ENCODE results near the gene EPN1.
"Not testable (repeated sequence)": the region's sequence is repeated elsewhere in the genome, so short reads cannot be mapped to it uniquely, and the experiment has no call there.

The EPN1 gene

DNA sequence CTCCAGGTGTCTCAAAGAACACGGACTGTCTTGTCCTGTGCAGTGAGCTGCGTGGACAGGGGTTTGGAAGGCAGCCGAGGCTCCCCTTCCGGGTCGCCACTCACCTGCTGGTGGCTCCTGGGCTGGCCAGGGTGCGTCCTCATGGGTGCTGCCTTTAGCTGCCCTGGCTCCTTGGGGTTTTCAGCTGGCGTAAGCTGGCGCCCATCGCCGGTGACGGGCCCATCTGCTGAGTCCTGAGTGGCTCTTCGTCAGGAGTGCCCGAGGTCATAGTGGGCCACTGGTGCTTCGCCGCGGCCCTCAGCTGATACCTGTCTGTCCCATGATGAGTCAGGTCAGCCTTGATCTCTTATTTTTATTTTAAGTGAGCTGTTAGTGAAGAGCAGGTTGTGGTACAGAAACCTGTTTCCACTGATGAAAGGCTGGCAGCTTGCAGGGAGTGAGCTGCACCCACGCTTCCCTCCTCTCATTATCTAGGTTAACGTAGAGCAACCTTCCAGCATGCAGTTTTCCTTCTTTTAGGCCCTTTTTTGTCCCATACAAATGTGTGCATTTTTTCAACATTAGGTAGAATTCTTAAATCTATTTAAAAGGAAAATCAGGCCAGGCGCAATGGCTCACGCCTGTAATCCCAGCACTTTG lies 18.4 kb downstream of the EPN1 start:
- no peak for DNase-seq (ENCODE audit: low read depth)

- DNase-seq (ENCODE audit: low read depth): no peak
These were observed 19.2 kb downstream of the EPN1 start for GRCh38 chr19:55694241-55694655.

DNA sequence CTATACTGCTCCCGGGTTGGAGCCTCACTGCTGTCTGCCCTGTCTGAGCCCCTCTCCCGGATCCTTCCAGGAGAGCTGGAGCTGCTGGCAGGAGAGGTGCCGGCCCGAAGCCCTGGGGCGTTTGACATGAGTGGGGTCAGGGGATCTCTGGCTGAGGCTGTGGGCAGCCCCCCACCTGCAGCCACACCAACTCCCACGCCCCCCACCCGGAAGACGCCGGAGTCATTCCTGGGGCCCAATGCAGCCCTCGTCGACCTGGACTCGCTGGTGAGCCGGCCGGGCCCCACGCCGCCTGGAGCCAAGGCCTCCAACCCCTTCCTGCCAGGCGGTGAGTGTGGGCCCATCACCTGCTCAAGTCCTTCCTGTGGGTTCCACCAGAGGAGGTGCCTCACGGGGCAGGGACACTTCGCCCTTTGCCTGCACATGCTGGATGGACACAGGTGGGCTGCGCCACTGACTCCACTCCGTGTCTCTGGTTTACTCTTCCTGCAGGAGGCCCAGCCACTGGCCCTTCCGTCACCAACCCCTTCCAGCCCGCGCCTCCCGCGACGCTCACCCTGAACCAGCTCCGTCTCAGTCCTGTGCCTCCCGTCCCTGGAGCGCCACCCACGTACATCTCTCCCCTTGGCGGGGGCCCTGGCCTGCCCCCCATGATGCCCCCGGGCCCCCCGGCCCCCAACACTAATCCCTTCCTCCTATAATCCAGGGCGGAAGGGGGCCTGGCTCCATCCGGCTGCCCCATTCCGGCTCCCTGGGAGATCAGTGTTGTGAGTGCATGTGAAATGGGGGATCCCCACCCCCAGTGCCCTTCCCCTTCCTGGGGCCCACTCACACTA lies 19.8 kb downstream of the EPN1 start:
- no peak for DNase-seq (ENCODE audit: low read depth)

- DNase-seq (ENCODE audit: low read depth): no peak
These were observed 20.7 kb downstream of the EPN1 start for GRCh38 chr19:55695511-55696290.

- no peak for DNase-seq (ENCODE audit: low read depth)
These were observed 21.5 kb downstream of the EPN1 start for GRCh38 chr19:55696301-55697068.

DNA sequence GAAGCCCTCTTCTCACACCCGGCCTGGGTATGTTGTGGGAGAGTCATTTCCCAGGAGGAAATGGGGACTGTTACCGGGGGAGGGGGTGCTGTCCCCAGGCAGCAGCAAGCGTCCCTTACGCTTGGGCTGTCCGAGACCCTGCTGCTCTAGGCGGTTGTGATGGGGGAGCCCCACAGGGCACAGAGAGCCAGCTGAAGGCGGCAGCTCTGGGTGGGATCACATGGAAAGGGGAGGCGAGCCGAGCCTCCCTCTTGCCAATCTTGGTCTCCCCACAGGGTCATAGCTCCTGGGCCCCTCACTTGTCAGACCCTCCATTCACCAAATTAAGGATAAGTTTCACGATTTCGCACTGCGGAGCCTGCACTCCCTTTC lies 22.0 kb downstream of the EPN1 start:
- no peak for DNase-seq (ENCODE audit: low read depth)

GRCh38 chr19:55697698-55698097 lies 22.7 kb downstream of the EPN1 start:
- DNase-seq (ENCODE audit: low read depth): no peak

- DNase-seq (ENCODE audit: low read depth): no peak
These were observed 23.2 kb downstream of the EPN1 start for GRCh38 chr19:55698256-55698655.

- no peak for DNase-seq (ENCODE audit: low read depth)
These were observed 24.2 kb downstream of the EPN1 start for GRCh38 chr19:55699221-55699620.

DNA sequence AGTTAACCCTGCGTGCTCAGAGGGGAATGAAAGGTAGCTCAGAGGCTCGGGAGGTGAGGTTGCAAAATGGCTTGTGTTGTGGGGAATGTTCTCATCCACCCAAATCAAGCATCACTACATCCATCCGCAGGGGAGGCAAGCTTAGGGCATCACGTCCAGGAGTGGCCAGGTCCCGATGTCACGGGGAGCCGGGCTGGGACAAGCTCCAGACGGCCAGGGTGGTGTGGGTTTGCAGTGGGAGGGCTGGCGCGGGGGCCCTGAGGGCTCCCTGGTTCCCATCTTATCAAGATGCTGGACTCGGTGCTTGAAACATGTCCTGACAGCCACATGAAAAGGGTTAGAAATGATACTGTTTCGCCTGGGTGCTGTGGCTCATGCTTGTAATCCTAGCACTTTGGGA lies 25.8 kb downstream of the EPN1 start:
- no peak for DNase-seq (ENCODE audit: low read depth)

DNA sequence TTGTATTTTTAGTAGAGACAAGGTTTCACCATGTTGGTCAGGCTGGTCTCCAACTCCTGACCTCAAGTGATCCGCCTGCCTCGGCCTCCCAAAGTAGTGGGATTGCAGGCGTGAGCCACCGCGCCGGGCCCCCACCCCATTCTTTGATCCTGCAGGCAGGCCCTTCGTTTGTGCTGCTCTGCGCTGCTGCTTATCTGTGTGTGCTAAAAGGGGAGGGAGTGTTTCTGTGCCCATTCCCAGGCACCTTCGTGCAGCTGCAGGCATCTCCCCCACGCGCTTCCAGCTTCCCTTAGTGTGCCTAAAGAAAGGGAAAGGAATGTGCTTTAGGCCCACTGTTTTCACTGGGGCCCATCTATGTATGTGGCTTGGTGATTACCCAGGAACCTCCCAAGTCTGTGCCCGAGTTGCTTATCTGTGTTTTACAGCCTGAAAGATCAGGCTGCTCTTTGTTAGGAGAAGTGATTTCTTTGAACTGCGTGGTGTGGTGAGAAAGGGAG lies 27.2 kb downstream of the EPN1 start:
- no peak for DNase-seq (ENCODE audit: low read depth)

DNA sequence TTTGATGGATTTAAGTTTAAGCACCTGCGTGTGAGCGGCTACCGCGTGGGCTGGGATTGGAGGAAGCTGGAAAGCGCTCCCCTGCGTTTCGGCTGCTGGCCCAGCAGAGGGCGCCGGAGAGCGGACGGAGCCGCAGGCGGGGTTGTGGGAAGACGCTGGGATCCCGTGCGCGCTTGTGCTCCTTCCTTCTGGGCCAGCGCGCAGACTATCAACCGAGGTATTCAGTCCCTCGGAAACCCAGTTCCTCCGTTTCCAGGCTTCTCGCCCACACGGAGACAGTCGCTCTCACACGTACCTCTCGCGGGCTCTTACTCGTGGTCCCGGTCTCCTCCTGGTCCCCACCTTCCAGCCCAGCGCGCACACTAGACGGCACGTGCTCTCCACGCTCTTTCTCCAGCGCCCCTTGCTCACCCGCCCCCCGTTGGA lies 28.8 kb downstream of the EPN1 start:
- no peak for DNase-seq (ENCODE audit: low read depth)

GRCh38 chr19:55704494-55705245 lies 29.6 kb downstream of the EPN1 start:
- no peak for DNase-seq (ENCODE audit: low read depth)

DNA sequence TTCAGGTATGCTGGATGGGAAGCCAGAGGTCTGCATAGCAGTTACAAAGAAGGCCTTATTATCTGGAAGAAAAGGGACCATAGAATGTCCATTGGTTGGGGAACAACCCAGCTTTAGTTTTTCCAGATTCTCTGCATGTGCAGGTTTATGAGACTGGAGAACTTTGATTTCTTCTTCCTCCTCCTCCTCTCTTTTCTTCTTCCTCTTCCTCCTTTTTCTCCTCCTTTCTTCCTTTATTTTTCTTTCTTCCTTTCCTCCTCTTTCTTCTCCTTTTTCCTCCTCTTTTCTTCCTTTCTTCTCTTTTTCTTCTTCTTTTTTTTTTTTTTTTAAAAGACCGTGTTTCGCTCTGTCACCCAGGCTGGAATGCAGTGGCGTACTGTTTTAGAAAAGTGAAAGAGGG lies 30.9 kb downstream of the EPN1 start:
- DNase-seq (ENCODE audit: low read depth): no peak

- no peak for DNase-seq (ENCODE audit: low read depth)
These were observed 36.7 kb downstream of the EPN1 start for GRCh38 chr19:55711719-55712118.

- no peak for DNase-seq (ENCODE audit: low read depth)
These were observed 38.0 kb downstream of the EPN1 start for GRCh38 chr19:55712804-55713631.

DNA sequence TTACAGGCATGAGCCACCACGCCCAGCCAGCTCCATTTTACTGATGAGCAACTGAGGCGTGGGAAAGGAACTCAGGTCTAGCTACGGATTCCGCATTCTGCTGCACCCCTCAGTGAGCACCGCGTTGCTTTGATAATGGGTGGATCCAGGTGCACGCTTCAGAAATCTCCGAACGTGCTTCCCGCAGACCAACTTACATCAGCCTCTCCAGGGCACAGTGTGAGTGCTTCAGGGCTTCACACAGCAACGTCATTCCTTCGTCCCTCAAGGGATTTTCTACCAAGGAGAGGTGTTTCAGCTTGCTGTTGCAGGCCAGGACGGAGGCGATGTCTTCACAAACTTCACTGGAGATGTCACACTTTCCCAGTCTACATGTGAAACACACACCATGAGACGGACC lies 41.5 kb downstream of the EPN1 start:
- DNase-seq (ENCODE audit: low read depth): no peak

- DNase-seq (ENCODE audit: low read depth): no peak
These were observed 42.2 kb downstream of the EPN1 start for GRCh38 chr19:55717251-55717650.

- DNase-seq (ENCODE audit: low read depth): not testable (repeated sequence)
These were observed 43.1 kb downstream of the EPN1 start for GRCh38 chr19:55717879-55718711.
